HepG2 (cell line): Measurements from ENCODE around the gene TMEM106B. TPM values are rescaled to one million over a fixed set of nuclear protein-coding genes. Genes with fewer than 3 reads are reported as not detected.

Source experiments
- CENPT ChIP-seq: sonication (generic); formaldehyde crosslinking; IDR thresholded peaks from 2 replicates; pipeline ENCODE4 v1.8.0; 2022; ENCODE audit warnings: low read depth, mild to moderate bottlenecking, moderate library complexity, missing genetic modification reagents
- FLYWCH1 ChIP-seq: sonication (generic); formaldehyde crosslinking; IDR thresholded peaks from 2 replicates; pipeline ENCODE4 v1.8.1; 2023; ENCODE audit warnings: mild to moderate bottlenecking, missing genetic modification reagents
- FOXP1 ChIP-seq, 2 experiments: fragments of 450-650 bp in 1 of 2; IDR thresholded peaks; 2 replicates each; pipeline ENCODE4 v1.6.1; 2017 to 2018; ENCODE audit warnings: antibody characterized with exemption in 1 of 2
- HOXA7 ChIP-seq: sonication (generic); formaldehyde crosslinking; IDR thresholded peaks from 2 replicates; pipeline ENCODE4 v1.8.1; 2022; ENCODE audit warnings: mild to moderate bottlenecking, missing genetic modification reagents, moderate library complexity
- MAX ChIP-seq: IDR thresholded peaks from 2 replicates; pipeline ENCODE4 v1.6.1; 2012; ENCODE audit warnings: inconsistent platforms
- MED1 ChIP-seq: sonication (generic); formaldehyde crosslinking; IDR thresholded peaks from 2 replicates; pipeline ENCODE4 v1.4.0; 2020; ENCODE audit warnings: missing genetic modification reagents
- MYC ChIP-seq: sonication (generic); formaldehyde crosslinking; IDR thresholded peaks from 2 replicates; pipeline ENCODE4 v1.9.0; 2021; ENCODE audit warnings: missing genetic modification reagents, borderline replicate concordance
- ONECUT2 ChIP-seq: sonication (generic); formaldehyde crosslinking; IDR thresholded peaks from 2 replicates; pipeline ENCODE4 v1.4.0; 2020; ENCODE audit warnings: missing genetic modification reagents
- RFX3 ChIP-seq: IDR thresholded peaks from 2 replicates; pipeline ENCODE4 v1.6.1; 2016; ENCODE audit warnings: missing biosample characterization, missing genetic modification reagents
- RFXANK ChIP-seq: IDR thresholded peaks from 2 replicates; pipeline ENCODE4 v1.6.1; 2016
- SETDB1 ChIP-seq: sonication (generic); formaldehyde crosslinking; IDR thresholded peaks from 2 replicates; pipeline ENCODE4 v1.5.1; 2020; ENCODE audit warnings: missing genetic modification reagents, mild to moderate bottlenecking, borderline replicate concordance
- SNRNP70 ChIP-seq: fragments of 200-400 bp; formaldehyde crosslinking; IDR thresholded peaks from 2 replicates; pipeline ENCODE4 v1.6.1; 2017; ENCODE audit warnings: mild to moderate bottlenecking, low read depth, low read length, moderate library complexity
- TOPORS ChIP-seq: sonication (generic); formaldehyde crosslinking; IDR thresholded peaks from 2 replicates; pipeline ENCODE4 v1.8.0; 2023; ENCODE audit warnings: mild to moderate bottlenecking, missing genetic modification reagents
- ZFP62 ChIP-seq: sonication (generic); formaldehyde crosslinking; IDR thresholded peaks from 2 replicates; pipeline ENCODE4 v1.4.0; 2020; ENCODE audit warnings: missing genetic modification reagents
- ZNF230 ChIP-seq: sonication (generic); formaldehyde crosslinking; IDR thresholded peaks from 2 replicates; pipeline ENCODE4 v1.4.0; 2020; ENCODE audit warnings: mild to moderate bottlenecking, missing genetic modification reagents
- ZNF235 ChIP-seq: sonication (generic); formaldehyde crosslinking; IDR thresholded peaks from 2 replicates; pipeline ENCODE4 v1.8.1; 2023; ENCODE audit warnings: mild to moderate bottlenecking, missing genetic modification reagents, borderline replicate concordance
- ZNF329 ChIP-seq: sonication (generic); formaldehyde crosslinking; IDR thresholded peaks from 2 replicates; pipeline ENCODE4 v1.9.0; 2021; ENCODE audit warnings: low read depth, mild to moderate bottlenecking, missing genetic modification reagents
- ZNF451 ChIP-seq: sonication (generic); formaldehyde crosslinking; IDR thresholded peaks from 2 replicates; pipeline ENCODE4 v1.5.0; 2020; ENCODE audit warnings: mild to moderate bottlenecking, missing genetic modification reagents
- ZNF496 ChIP-seq: sonication (generic); formaldehyde crosslinking; IDR thresholded peaks from 2 replicates; pipeline ENCODE4 v1.8.1; 2023; ENCODE audit warnings: mild to moderate bottlenecking, moderate library complexity, missing genetic modification reagents; ENCODE audit not compliant: insufficient replicate concordance
- ZNF557 ChIP-seq: sonication (generic); formaldehyde crosslinking; IDR thresholded peaks from 2 replicates; pipeline ENCODE4 v1.4.0; 2020; ENCODE audit warnings: missing genetic modification reagents
- ZNF558 ChIP-seq: sonication (generic); formaldehyde crosslinking; IDR thresholded peaks from 2 replicates; pipeline ENCODE4 v1.9.0; 2022; ENCODE audit warnings: mild to moderate bottlenecking, missing genetic modification reagents, borderline replicate concordance
- ZNF720 ChIP-seq: sonication (generic); formaldehyde crosslinking; IDR thresholded peaks from 2 replicates; pipeline ENCODE4 v1.4.0; 2020; ENCODE audit warnings: missing genetic modification reagents
- ZNF850 ChIP-seq: sonication (generic); formaldehyde crosslinking; conservative IDR thresholded peaks from 2 replicates; pipeline ENCODE4 v1.9.0; 2021; ENCODE audit warnings: mild to moderate bottlenecking, missing genetic modification reagents
- polyA plus RNA-seq, 8 experiments: library from polyadenylated mRNA; depleted of rRNA in 3 of 8; stranded (reverse) in 7 of 8; unstranded in 1 of 8; fragments of >200 nt; fragmentation: Illumina TruSeq in 4 of 8; extraction: Trizol in 4 of 8; gene quantifications; 2 replicates each; pipeline versions ENCODE4 v1.2.1 to v1.2.3, GENCODE V29; 2011 to 2016; ENCODE audit warnings: low read depth in 4 of 8, missing spikeins in 1 of 8, mixed read lengths in 1 of 8; ENCODE audit not compliant: insufficient read depth in 1 of 8
- total RNA-seq, 5 experiments: library from RNA; depleted of rRNA; stranded (reverse); fragments of >200 nt; fragmentation: Illumina TruSeq; extraction: Trizol; gene quantifications; 2 replicates each; pipeline ENCODE4 v1.2.3, GENCODE V29; 2016; ENCODE audit warnings: low read depth in 1 of 5
- TF ChIP-seq, protein P1 (sequence below): sonication (generic); formaldehyde crosslinking; IDR thresholded peaks from 2 replicates; pipeline ENCODE4 v1.4.0; 2020; ENCODE audit warnings: missing genetic modification reagents
- TF ChIP-seq, protein P2 (sequence below): sonication (generic); formaldehyde crosslinking; IDR thresholded peaks from 2 replicates; pipeline ENCODE4 v1.9.0; 2022; ENCODE audit warnings: missing genetic modification reagents, mild to moderate bottlenecking, borderline replicate concordance

Gene TMEM106B
- total and polyA plus RNA-seq, 2 of the 13 experiments (the other 11 are each of a cell fraction or from before 2014, with no cell fraction given): 16.8 to 25.1 TPM

- peak; percentile 98; the same call in 1 of the 2 replicates for TF ChIP-seq ZNF558 (CRISPR knock-in tag)
- TF ChIP-seq FOXP1 (IDR thresholded peaks at IDR 0.05): no peak
- peak; percentile 18 for TF ChIP-seq FOXP1 (CRISPR knock-in tag; IDR thresholded peaks at IDR 0.05)
- TF ChIP-seq ONECUT2 (CRISPR knock-in tag): peak; percentile 66
- TF ChIP-seq ZNF329: no peak; the same call in 1 of the 2 replicates
- peak; percentile 70; the same call in 1 of the 2 replicates for TF ChIP-seq HOXA7 (CRISPR knock-in tag)
- peak; percentile 34 for TF ChIP-seq ZNF496 (CRISPR knock-in tag)
- peak; percentile 95 for TF ChIP-seq ZNF451 (CRISPR knock-in tag)
- TF ChIP-seq ZNF720: no peak
- no peak; the same call in 1 of the 2 replicates for TF ChIP-seq ZNF850
- TF ChIP-seq, protein P1, sequence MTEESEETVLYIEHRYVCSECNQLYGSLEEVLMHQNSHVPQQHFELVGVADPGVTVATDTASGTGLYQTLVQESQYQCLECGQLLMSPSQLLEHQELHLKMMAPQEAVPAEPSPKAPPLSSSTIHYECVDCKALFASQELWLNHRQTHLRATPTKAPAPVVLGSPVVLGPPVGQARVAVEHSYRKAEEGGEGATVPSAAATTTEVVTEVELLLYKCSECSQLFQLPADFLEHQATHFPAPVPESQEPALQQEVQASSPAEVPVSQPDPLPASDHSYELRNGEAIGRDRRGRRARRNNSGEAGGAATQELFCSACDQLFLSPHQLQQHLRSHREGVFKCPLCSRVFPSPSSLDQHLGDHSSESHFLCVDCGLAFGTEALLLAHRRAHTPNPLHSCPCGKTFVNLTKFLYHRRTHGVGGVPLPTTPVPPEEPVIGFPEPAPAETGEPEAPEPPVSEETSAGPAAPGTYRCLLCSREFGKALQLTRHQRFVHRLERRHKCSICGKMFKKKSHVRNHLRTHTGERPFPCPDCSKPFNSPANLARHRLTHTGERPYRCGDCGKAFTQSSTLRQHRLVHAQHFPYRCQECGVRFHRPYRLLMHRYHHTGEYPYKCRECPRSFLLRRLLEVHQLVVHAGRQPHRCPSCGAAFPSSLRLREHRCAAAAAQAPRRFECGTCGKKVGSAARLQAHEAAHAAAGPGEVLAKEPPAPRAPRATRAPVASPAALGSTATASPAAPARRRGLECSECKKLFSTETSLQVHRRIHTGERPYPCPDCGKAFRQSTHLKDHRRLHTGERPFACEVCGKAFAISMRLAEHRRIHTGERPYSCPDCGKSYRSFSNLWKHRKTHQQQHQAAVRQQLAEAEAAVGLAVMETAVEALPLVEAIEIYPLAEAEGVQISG (CRISPR knock-in tag): peak; percentile 71; the same call in 1 of the 2 replicates
- TF ChIP-seq MAX: peak; percentile 98
- TF ChIP-seq RFXANK (CRISPR knock-in tag): 0 out of 2 replicates have a peak, but pooled peaks have one; percentile 35
- TF ChIP-seq ZNF230 (CRISPR knock-in tag): peak; percentile 99
- TF ChIP-seq FLYWCH1 (CRISPR knock-in tag): peak; percentile 98
- TF ChIP-seq CENPT (CRISPR knock-in tag): peak; percentile 93
- TF ChIP-seq MYC (CRISPR knock-in tag): peak; percentile 88
- TF ChIP-seq, protein P2, sequence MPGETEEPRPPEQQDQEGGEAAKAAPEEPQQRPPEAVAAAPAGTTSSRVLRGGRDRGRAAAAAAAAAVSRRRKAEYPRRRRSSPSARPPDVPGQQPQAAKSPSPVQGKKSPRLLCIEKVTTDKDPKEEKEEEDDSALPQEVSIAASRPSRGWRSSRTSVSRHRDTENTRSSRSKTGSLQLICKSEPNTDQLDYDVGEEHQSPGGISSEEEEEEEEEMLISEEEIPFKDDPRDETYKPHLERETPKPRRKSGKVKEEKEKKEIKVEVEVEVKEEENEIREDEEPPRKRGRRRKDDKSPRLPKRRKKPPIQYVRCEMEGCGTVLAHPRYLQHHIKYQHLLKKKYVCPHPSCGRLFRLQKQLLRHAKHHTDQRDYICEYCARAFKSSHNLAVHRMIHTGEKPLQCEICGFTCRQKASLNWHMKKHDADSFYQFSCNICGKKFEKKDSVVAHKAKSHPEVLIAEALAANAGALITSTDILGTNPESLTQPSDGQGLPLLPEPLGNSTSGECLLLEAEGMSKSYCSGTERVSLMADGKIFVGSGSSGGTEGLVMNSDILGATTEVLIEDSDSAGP (CRISPR knock-in tag): peak; percentile 96
- no peak for TF ChIP-seq RFX3 (CRISPR knock-in tag)
- TF ChIP-seq SNRNP70: no peak
- no peak for TF ChIP-seq ZFP62 (CRISPR knock-in tag)
- peak; percentile 81; the same call in 1 of the 2 replicates for TF ChIP-seq SETDB1 (CRISPR knock-in tag)
- TF ChIP-seq ZNF557 (CRISPR knock-in tag): peak; percentile 95; the same call in 1 of the 2 replicates
- peak; percentile 99 for TF ChIP-seq TOPORS (CRISPR knock-in tag)
- TF ChIP-seq ZNF235 (CRISPR knock-in tag): peak; percentile 98; the same call in 1 of the 2 replicates
- TF ChIP-seq MED1: peak; percentile 84
These were observed at the start of gene TMEM106B (continued) for GRCh38 chr7:12211054-12211710.
